HCT116 (cell line): ENCODE results near the gene EXOC4. TPM values are rescaled to one million over a fixed set of nuclear protein-coding genes. Genes with fewer than 3 reads are reported as not detected.

Experiments
- ATAC-seq: fragments of 200-7000 bp; cut with Tn5 transposase; 2 replicates; pipeline ENCODE4 v1.9.1; 2020; ENCODE audit warnings: mild to moderate bottlenecking, moderate library complexity
- BruUV-seq: library from RNA; stranded (reverse); fragments of 400-500 nt; replicated peaks from 2 replicates; lab custom pipeline; 2021; lab: Mats Ljungman, UMichigan
- CTCF ChIA-PET: fragments of 300-600 bp; sonication (Branson Sonifier 250); formaldehyde crosslinking; loops from one replicate; lab custom pipeline; 2021; ENCODE audit warnings: antibody characterized with exemption; lab: Charles Lee
- POLR2A ChIA-PET: fragments of 300-600, 350-600 bp; sonication (Branson Sonifier 250); formaldehyde crosslinking; loops from one replicate; lab custom pipeline; 2021; ENCODE audit warnings: antibody characterized with exemption; lab: Charles Lee
- RAD21 ChIA-PET, 2 experiments: fragments of 300-600 bp; sonication (Branson Sonifier 250); formaldehyde crosslinking; loops; one replicate each; lab custom pipeline; 2023; ENCODE audit warnings: low total read pairs in 2 of 2; ENCODE audit not compliant: uncharacterized antibody in 2 of 2, unreplicated experiment in 2 of 2, low non-redundant PET in 1 of 2; lab: Charles Lee
- DNase-seq: peaks from one replicate; pipeline ENCODE4 v3.0.0-alpha.2; 2010; ENCODE audit warnings: low read depth, low spot score
- H2AFZ ChIP-seq: fragments of 200-600 bp; shearing (Covaris generic), sonication (generic); 2 replicates; pipeline ENCODE4 v1.6.1; 2017; ENCODE audit warnings: low read depth, mixed run types, mixed read lengths, antibody characterized with exemption, low read length; ENCODE audit not compliant: poor library complexity, severe bottlenecking
- H3K27ac ChIP-seq: 2 replicates; pipeline ENCODE4 v1.5.1; 2012; ENCODE audit warnings: low read depth, low read length
- H3K27me3 ChIP-seq: fragments of 200-600 bp; sonication (generic); 2 replicates; pipeline ENCODE4 v1.6.1; 2016; ENCODE audit warnings: mixed run types, low read length, mixed read lengths; ENCODE audit not compliant: insufficient read depth
- H3K36me3 ChIP-seq, 2 experiments: fragments of 200-500 bp in 1 of 2; fragments of 200-600 bp in 1 of 2; sonication (Bioruptor generic) in 1 of 2; sonication (generic) in 1 of 2; 2 replicates each; pipeline versions ENCODE4 v1.5.1 to v1.6.1; 2014 to 2016; ENCODE audit warnings: low read length in 2 of 2, inconsistent platforms in 1 of 2, mixed read lengths in 1 of 2, mixed run types in 1 of 2; ENCODE audit not compliant: insufficient read depth in 2 of 2, control insufficient read depth in 1 of 2
- H3K4me1 ChIP-seq, 2 experiments: fragments of 200-600 bp in 1 of 2; sonication (generic) in 1 of 2; 2 replicates each; pipeline versions ENCODE4 v1.5.1 to v1.6.1; 2012 to 2017; ENCODE audit warnings: low read length in 2 of 2, inconsistent platforms in 1 of 2, mild to moderate bottlenecking in 1 of 2, mixed read lengths in 1 of 2, mixed run types in 1 of 2, moderate library complexity in 1 of 2; ENCODE audit not compliant: insufficient read depth in 2 of 2, control insufficient read depth in 1 of 2
- H3K4me2 ChIP-seq: fragments of 200-600 bp; sonication (generic); 2 replicates; pipeline ENCODE4 v1.6.1; 2017; ENCODE audit warnings: mixed run types, low read length, mixed read lengths
- H3K4me3 ChIP-seq, 2 experiments: fragments of 200-600 bp in 1 of 2; sonication (generic) in 1 of 2; replicated peaks in 1 of 2; 2 replicates each; pipeline ENCODE4 v1.5.1; 2011 to 2016; ENCODE audit warnings: low read length in 2 of 2, control low read depth in 1 of 2, low read depth in 1 of 2, mild to moderate bottlenecking in 1 of 2, mixed read lengths in 1 of 2, mixed run types in 1 of 2
- H3K79me2 ChIP-seq: fragments of 200-600 bp; sonication (generic); 2 replicates; pipeline ENCODE4 v1.6.1; 2017; ENCODE audit warnings: mild to moderate bottlenecking, mixed run types, low read length, moderate library complexity, mixed read lengths; ENCODE audit not compliant: insufficient read depth
- H3K9ac ChIP-seq: fragments of 200-600 bp; sonication (generic); 2 replicates; pipeline ENCODE4 v1.6.1; 2016; ENCODE audit warnings: low read length, mixed read lengths
- H3K9me2 ChIP-seq: fragments of 200-600 bp; sonication (generic), shearing (Covaris generic); 2 replicates; pipeline ENCODE4 v1.6.1; 2017; ENCODE audit warnings: mixed run types, mild to moderate bottlenecking, moderate library complexity; ENCODE audit not compliant: insufficient read depth
- H3K9me3 ChIP-seq, 2 experiments: fragments of 200-500 bp in 1 of 2; fragments of 200-600 bp in 1 of 2; sonication (Bioruptor generic) in 1 of 2; sonication (generic) in 1 of 2; 2 replicates each; pipeline ENCODE4 v1.6.1; 2014 to 2017; ENCODE audit warnings: low read length in 2 of 2, mixed read lengths in 2 of 2, inconsistent platforms in 1 of 2, low read depth in 1 of 2, mild to moderate bottlenecking in 1 of 2, mixed run types in 1 of 2, moderate library complexity in 1 of 2; ENCODE audit not compliant: control insufficient read depth in 1 of 2, insufficient read depth in 1 of 2
- H4K20me1 ChIP-seq: fragments of 200-600 bp; sonication (generic), shearing (Covaris generic); 2 replicates; pipeline ENCODE4 v1.6.1; 2017; ENCODE audit warnings: mixed run types, mild to moderate bottlenecking, moderate library complexity; ENCODE audit not compliant: insufficient read depth
- EGR1 ChIP-seq: IDR thresholded peaks from 2 replicates; pipeline ENCODE4 v1.6.1; 2012; ENCODE audit warnings: low read depth
- EZH2 ChIP-seq: fragments of 200-600 bp; sonication (generic); IDR thresholded peaks from 2 replicates; pipeline ENCODE4 v1.6.1; 2017; ENCODE audit warnings: antibody characterized with exemption, mixed run types
- FOSL1 ChIP-seq: IDR thresholded peaks from 2 replicates; pipeline ENCODE4 v1.6.1; 2012; ENCODE audit warnings: low read depth
- JUND ChIP-seq: IDR thresholded peaks from 2 replicates; pipeline ENCODE4 v1.6.1; 2012
- POLR2A ChIP-seq: IDR thresholded peaks from 2 replicates; pipeline ENCODE4 v1.7.0; 2011; ENCODE audit warnings: borderline replicate concordance; ENCODE audit not compliant: insufficient read depth, insufficient read length; ENCODE audit errors: extremely low read depth
- POLR2AphosphoS5 ChIP-seq: IDR thresholded peaks from 2 replicates; pipeline ENCODE4 v1.6.1; 2011; ENCODE audit warnings: mild to moderate bottlenecking, low read depth, low read length, moderate library complexity
- RAD21 ChIP-seq: IDR thresholded peaks from 2 replicates; pipeline ENCODE4 v1.6.1; 2012; ENCODE audit warnings: low read depth, mild to moderate bottlenecking
- REST ChIP-seq: IDR thresholded peaks from 2 replicates; pipeline ENCODE4 v1.6.1; 2012; ENCODE audit warnings: low read depth
- SP1 ChIP-seq: IDR thresholded peaks from 2 replicates; pipeline ENCODE4 v1.6.1; 2012; ENCODE audit warnings: low read depth
- SRF ChIP-seq: IDR thresholded peaks from 2 replicates; pipeline ENCODE4 v1.6.1; 2012; ENCODE audit warnings: low read depth
- TCF7L2 ChIP-seq: IDR thresholded peaks from 2 replicates; pipeline ENCODE4 v1.7.0; 2011; ENCODE audit warnings: borderline replicate concordance, inconsistent platforms; ENCODE audit not compliant: insufficient read depth, insufficient read length; ENCODE audit errors: extremely low read depth
- intact Hi-C: fragments of 100-400 bp; cut with micrococcal nuclease; formaldehyde crosslinking; loops from 2 replicates; pipeline ENCODE4 v1.10.0; 2022
- total RNA-seq: library from RNA; stranded (reverse); gene quantifications from one replicate; pipeline ENCODE4 v1.2.1, GENCODE V29; 2021; ENCODE audit not compliant: unreplicated experiment
- TF ChIP-seq, protein P1 (sequence below): IDR thresholded peaks from 2 replicates; pipeline ENCODE4 v1.6.1; 2011; ENCODE audit warnings: mild to moderate bottlenecking, low read length, moderate library complexity; ENCODE audit not compliant: insufficient replicate concordance; ENCODE audit errors: extremely low read depth

EXOC4 gene
- total RNA-seq, 1 experiment from 2014 or later: 40.3 TPM

DNA sequence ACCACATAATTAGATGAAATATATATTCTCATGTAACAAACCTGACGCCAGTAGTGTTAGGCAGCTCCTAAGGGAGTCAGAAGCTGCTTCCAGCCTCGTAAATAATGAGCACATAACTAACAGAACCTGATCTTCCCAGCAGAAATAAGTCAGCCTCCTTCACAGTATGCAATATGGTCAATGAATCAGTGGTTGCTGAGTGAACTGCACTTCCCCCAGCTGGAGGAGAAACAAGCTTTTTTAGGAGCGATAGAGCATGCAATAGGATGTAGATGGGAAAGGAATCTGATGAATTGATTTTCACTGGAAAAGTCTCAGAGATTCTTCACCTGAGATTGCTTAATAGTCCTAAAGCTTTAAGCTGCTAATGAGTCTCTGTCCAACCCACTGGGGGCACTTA is 537.1 kb downstream of the EXOC4 start (continued):
- TF ChIP-seq, protein P1, sequence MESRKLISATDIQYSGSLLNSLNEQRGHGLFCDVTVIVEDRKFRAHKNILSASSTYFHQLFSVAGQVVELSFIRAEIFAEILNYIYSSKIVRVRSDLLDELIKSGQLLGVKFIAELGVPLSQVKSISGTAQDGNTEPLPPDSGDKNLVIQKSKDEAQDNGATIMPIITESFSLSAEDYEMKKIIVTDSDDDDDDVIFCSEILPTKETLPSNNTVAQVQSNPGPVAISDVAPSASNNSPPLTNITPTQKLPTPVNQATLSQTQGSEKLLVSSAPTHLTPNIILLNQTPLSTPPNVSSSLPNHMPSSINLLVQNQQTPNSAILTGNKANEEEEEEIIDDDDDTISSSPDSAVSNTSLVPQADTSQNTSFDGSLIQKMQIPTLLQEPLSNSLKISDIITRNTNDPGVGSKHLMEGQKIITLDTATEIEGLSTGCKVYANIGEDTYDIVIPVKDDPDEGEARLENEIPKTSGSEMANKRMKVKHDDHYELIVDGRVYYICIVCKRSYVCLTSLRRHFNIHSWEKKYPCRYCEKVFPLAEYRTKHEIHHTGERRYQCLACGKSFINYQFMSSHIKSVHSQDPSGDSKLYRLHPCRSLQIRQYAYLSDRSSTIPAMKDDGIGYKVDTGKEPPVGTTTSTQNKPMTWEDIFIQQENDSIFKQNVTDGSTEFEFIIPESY: no peak
- no peak for TF ChIP-seq RAD21
- no peak for TF ChIP-seq POLR2AphosphoS5
- TF ChIP-seq EGR1: no peak
- no peak for TF ChIP-seq EZH2
- no peak for TF ChIP-seq SP1
- TF ChIP-seq TCF7L2: no peak
- TF ChIP-seq JUND: no peak

- ChIA-PET CTCF (no interaction called here), POLR2A (no interaction called here), RAD21 (no interaction called here)
- BruUV-seq: no TSS peak
- Histone ChIP-seq H3K9ac (no peak overlapping the region), H3K4me1 (no peaks in the 10 kb centered on the region), H3K9me3 (no peaks in the 10 kb centered on the region), H3K27me3 (no peaks in the 10 kb centered on the region), H3K4me2 (no peak overlapping the region), H3K4me3 (no peak overlapping the region), H3K27ac (no peak overlapping the region), H2AFZ (no peak overlapping the region), H3K9me2 (no peaks in the 10 kb centered on the region), H3K79me2 (no peaks in the 10 kb centered on the region), H3K36me3 (no peaks in the 10 kb centered on the region), H4K20me1 (no peaks in the 10 kb centered on the region)
- intact Hi-C loops: no loop called here
- no peak for ATAC-seq
- DNase-seq: no peak
- no peak for TF ChIP-seq SRF
- no peak for TF ChIP-seq RAD21
- TF ChIP-seq POLR2A: no peak
- no peak for TF ChIP-seq FOSL1
- TF ChIP-seq REST: no peak
- TF ChIP-seq SP1: no peak
- no peak for TF ChIP-seq JUND
Observed at GRCh38 chr7:133790911-133791310, 538.0 kb downstream of the EXOC4 start.
